Lower lobe of right lung (tissue), 2 donors: ENCODE results near the gene YAP1. TPM values are rescaled to one million over a fixed set of nuclear protein-coding genes. Genes with fewer than 3 reads are reported as not detected.
A peak's percentile ranks its signal among the peaks of the same experiment; 100 is the strongest.
"Not testable (repeated sequence)": the region's sequence is repeated elsewhere in the genome, so short reads cannot be mapped to it uniquely, and the experiment has no call there.

Experiments
- ATAC-seq, 2 donors: fragments of 200-7000 bp; cut with Tn5 transposase; one replicate each; pipeline ENCODE4 v1.9.1; 2020 to 2022; ENCODE audit warnings: mild to moderate bottlenecking in 2 of 2, moderate library complexity in 2 of 2
- DNase-seq: peaks from one replicate; pipeline ENCODE4 v3.0.0-alpha.2; 2020
- H3K27ac ChIP-seq: fragments of 200-600 bp; one replicate; pipeline ENCODE4 v1.8.0; 2022
- H3K27me3 ChIP-seq: fragments of 200-600 bp; one replicate; pipeline ENCODE4 v1.8.0; 2022; ENCODE audit warnings: low read depth
- H3K36me3 ChIP-seq: fragments of 200-600 bp; one replicate; pipeline ENCODE4 v1.8.0; 2022; ENCODE audit warnings: mild to moderate bottlenecking
- H3K4me1 ChIP-seq: fragments of 200-600 bp; one replicate; pipeline ENCODE4 v1.8.0; 2022
- H3K4me3 ChIP-seq: fragments of 200-600 bp; one replicate; pipeline ENCODE4 v1.8.0; 2022; ENCODE audit warnings: mild to moderate bottlenecking
- H3K9me3 ChIP-seq: fragments of 200-600 bp; one replicate; pipeline ENCODE4 v1.8.0; 2022
- intact Hi-C: fragments of 100-400 bp; cut with DNase I; formaldehyde crosslinking; loops from one replicate; pipeline ENCODE4 v1.11.0; 2022
- total RNA-seq: library from RNA; stranded (reverse); fragmentation: NEBNext Ultra II Directional; extraction: Animal tissue kit (Norgen Biotek cat#: 25700); gene quantifications from one replicate; pipeline ENCODE4 v1.2.1, GENCODE V29; 2021
- TF ChIP-seq, protein P1 (sequence below): fragments of 200-600 bp; IDR thresholded peaks from one replicate; pipeline ENCODE4 v1.8.0; 2022; ENCODE audit warnings: antibody characterized with exemption, mild to moderate bottlenecking
- donor health status: DM: no; HTN: yes; CAD: no; lungs with severe emphysema.

YAP1 gene
- total RNA-seq, 1 donor from 2014 or later = 105 TPM

DNA sequence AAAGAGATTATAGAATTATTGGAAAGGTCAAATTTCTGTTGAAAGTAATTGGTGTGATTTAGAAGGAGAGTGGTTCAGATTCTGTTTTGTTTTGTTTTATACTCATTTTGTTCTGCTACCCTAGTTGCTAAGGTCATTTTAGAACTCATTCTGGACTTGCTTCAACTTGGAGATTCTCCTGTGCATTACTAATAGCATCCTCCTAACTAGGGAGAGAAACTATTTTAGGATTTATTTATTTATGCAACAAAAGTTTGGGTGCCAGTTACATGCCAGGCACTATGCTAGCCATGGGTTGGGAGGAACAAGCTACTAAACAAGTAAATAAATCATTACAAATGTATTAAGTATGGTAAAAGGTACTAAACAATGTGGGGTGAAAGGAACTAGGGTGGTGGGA is 84.0 kb downstream of the YAP1 start:
- DNase-seq (no peak), ATAC-seq (no peak)
- intact Hi-C loops = no loop called here
- no peaks in the 10 kb centered on the region for H3K36me3 ChIP-seq
- peaks cover 15% of the 10 kb centered on the region for H3K4me1 ChIP-seq
- TF ChIP-seq, protein P1, sequence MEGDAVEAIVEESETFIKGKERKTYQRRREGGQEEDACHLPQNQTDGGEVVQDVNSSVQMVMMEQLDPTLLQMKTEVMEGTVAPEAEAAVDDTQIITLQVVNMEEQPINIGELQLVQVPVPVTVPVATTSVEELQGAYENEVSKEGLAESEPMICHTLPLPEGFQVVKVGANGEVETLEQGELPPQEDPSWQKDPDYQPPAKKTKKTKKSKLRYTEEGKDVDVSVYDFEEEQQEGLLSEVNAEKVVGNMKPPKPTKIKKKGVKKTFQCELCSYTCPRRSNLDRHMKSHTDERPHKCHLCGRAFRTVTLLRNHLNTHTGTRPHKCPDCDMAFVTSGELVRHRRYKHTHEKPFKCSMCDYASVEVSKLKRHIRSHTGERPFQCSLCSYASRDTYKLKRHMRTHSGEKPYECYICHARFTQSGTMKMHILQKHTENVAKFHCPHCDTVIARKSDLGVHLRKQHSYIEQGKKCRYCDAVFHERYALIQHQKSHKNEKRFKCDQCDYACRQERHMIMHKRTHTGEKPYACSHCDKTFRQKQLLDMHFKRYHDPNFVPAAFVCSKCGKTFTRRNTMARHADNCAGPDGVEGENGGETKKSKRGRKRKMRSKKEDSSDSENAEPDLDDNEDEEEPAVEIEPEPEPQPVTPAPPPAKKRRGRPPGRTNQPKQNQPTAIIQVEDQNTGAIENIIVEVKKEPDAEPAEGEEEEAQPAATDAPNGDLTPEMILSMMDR = no peak
- H3K27me3 ChIP-seq = no peaks in the 10 kb centered on the region
- no peak overlapping the region for H3K27ac ChIP-seq
- H3K4me3 ChIP-seq = no peak overlapping the region
- H3K9me3 ChIP-seq = no peaks in the 10 kb centered on the region

DNA sequence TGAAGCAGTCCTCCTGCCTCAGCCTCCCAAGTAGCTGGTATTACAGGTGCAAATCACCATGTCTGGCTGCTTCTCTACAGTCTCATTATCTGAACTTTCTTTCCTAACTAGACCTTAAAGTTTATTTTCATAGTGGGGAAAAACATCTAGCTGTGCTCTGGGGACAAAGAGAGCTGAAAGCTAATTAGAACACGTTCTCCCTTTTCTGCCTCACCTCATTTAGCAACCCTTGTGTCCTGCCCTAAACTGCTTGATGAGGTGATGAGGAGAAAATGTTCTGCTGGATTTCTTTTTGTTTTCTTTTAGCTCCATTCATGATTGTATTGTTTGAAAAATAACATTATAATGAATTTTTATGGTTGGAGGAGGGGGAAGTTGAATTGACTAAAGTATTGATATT is 84.7 kb downstream of the YAP1 start:
- TF ChIP-seq, protein P1 = no peak
- Histone ChIP-seq H3K4me3 (no peak overlapping the region), H3K4me1 (peaks cover 15% of the 10 kb centered on the region), H3K36me3 (no peaks in the 10 kb centered on the region), H3K27me3 (no peaks in the 10 kb centered on the region), H3K27ac (no peak overlapping the region), H3K9me3 (no peaks in the 10 kb centered on the region)
- DNase-seq (no peak), ATAC-seq (no peak)
- intact Hi-C loops = no loop called here

DNA sequence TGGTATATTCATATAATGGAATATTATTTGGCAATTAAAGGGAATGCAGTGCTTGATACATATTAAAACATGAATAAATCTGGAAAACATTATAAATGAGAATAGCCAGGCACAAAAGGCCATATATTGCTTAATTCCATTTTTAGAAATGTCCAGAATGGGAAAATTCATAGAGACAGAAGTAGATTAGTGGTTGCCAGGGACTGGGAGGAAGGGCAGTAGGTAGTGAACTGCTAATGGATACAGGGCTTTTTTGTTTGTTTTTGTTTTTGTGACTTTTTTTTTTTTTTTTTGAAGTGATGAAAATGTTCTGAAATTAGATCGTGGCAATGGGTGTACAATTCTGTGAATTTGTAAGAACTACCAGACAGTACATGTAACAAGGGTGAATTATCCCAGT is 86.1 kb downstream of the YAP1 start:
- TF ChIP-seq, protein P1 = no peak
- no peaks in the 10 kb centered on the region for H3K9me3 ChIP-seq
- no peaks in the 10 kb centered on the region for H3K27me3 ChIP-seq
- no peak for ATAC-seq
- intact Hi-C loops = no loop called here
- peaks cover 15% of the 10 kb centered on the region for H3K4me1 ChIP-seq
- no peaks in the 10 kb centered on the region for H3K36me3 ChIP-seq
- no peak overlapping the region for H3K4me3 ChIP-seq
- DNase-seq = no peak
- no peak overlapping the region for H3K27ac ChIP-seq

DNA sequence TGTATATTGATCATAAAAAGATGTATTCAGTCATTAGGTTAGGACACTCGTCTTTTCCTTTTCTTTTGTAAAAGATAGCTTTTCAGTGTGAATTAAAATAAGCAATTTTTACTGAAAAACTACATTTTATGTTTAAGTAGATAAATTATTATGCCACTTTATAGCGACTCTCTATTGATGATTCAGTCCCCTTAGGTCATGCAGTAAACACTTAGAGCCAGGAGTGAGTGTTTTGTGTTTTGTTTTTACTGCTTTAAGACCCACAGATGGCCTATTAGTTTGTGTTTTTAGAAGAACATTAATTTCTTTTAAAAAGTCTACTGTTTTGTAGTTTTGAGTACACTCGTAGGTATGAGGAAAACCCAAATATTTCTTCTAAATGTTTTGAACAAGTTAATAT is 86.6 kb downstream of the YAP1 start:
- Histone ChIP-seq H3K36me3 (no peaks in the 10 kb centered on the region), H3K9me3 (no peaks in the 10 kb centered on the region), H3K27me3 (no peaks in the 10 kb centered on the region), H3K4me1 (peaks cover 14% of the 10 kb centered on the region), H3K27ac (no peak overlapping the region), H3K4me3 (no peak overlapping the region)
- DNase-seq = no peak
- no peak for ATAC-seq
- TF ChIP-seq, protein P1 = no peak
- intact Hi-C loops = no loop called here

DNA sequence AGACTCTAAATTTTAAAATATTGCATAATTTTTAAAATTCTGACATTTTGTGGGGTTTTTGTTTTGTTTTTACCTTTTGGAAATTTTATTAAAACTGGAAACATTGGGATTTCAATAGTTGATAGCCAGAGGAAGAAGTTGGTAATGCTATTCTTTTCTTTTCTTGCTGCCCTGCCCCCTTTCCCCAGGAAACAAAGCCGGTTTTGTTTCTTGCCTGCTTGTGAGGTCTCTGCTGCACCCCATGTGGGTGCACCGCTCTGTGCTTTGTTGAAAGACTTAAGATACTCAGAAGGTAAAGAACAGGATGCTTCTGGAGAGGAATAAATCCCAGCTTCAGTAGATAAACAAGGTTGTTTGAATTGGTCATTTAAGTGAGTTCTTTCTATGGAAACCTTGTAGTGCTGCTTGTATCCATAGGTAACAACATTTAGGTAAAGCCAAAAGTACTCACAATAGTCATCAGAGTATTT is 87.5 kb downstream of the YAP1 start:
- no peaks in the 10 kb centered on the region for H3K9me3 ChIP-seq
- no peaks in the 10 kb centered on the region for H3K36me3 ChIP-seq
- H3K4me1 ChIP-seq = peaks cover 9% of the 10 kb centered on the region
- DNase-seq (no peak), ATAC-seq (no peak)
- H3K27ac ChIP-seq = no peak overlapping the region
- intact Hi-C loops = no loop called here
- no peak overlapping the region for H3K4me3 ChIP-seq
- TF ChIP-seq, protein P1 = no peak
- H3K27me3 ChIP-seq = no peaks in the 10 kb centered on the region

DNA sequence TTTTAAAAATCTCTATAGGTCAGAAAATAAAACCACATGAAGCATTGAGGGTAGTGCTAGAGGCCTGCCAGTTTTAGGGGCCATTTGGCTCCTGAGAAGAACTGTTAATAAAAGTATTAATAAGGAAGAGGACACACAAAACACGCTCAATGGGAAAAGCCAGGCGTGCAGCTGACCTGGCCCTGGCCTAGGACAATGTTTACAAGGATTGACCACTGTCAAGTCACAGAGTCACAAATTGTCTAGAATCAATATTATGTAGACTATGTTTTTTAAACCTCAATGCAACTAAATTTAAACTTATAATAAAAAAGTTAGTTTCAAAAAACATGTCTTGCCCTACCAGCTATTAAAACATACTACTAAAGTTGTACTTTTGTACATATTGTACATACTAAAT is 89.4 kb downstream of the YAP1 start:
- H3K9me3 ChIP-seq = no peaks in the 10 kb centered on the region
- TF ChIP-seq, protein P1 = no peak
- DNase-seq = no peak
- H3K4me3 ChIP-seq = no peak overlapping the region
- peaks cover 9% of the 10 kb centered on the region for H3K4me1 ChIP-seq
- intact Hi-C loops = no loop called here
- ATAC-seq = no peak
- no peak overlapping the region for H3K27ac ChIP-seq
- no peaks in the 10 kb centered on the region for H3K36me3 ChIP-seq
- H3K27me3 ChIP-seq = no peaks in the 10 kb centered on the region

DNA sequence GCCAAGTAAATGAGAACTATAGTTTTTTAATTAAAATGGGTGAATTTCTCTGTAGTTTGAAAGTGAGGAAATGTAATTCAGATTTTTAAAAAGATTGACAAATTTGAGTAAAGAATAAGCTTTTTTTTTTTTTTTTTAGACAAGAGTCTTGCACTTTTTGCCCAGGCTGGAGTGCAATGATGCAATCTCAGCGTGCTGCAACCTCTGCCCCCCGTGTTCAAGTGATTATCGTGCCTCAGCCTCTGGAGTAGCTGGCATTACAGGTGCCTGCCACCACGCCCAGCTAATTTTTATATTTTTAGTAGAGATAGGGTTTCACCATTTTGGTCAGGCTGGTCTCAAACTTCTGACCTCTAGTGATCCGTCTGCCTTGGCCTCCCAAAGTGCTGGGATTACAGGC is 90.1 kb downstream of the YAP1 start:
- ATAC-seq = peak in 1 of 2 donors; percentile 55
- H3K4me3 ChIP-seq, intact Hi-C loops, H3K9me3 ChIP-seq, H3K27ac ChIP-seq, DNase-seq, H3K4me1 ChIP-seq, H3K36me3 ChIP-seq, H3K27me3 ChIP-seq: not testable (repeated sequence)
